ENCODE measurements around the gene NUPR2.
"Not testable (repeated sequence)": the region's sequence is repeated elsewhere in the genome, so short reads cannot be mapped to it uniquely, and the experiment has no call there.

NUPR2 gene

GRCh38 chr7:56115852-56116538, at the start of gene NUPR2:
TSS of gene NUPR2 (minus strand) at chr7:56116417. CDS start at chr7:56116314, 103 bp downstream.
- no peak for DNase-seq (ENCODE audit: low read depth)
- no peak for TF ChIP-seq CTCF (IDR thresholded peaks at IDR 0.05; ENCODE audit: control insufficient read depth, insufficient read depth, low read depth, low read length, missing control alignments)
- H3K4me3 ChIP-seq (ENCODE audit: control insufficient read depth, low read depth, low read length): no peak within 1 kb of the TSS

- H3K4me3 ChIP-seq (ENCODE audit: control insufficient read depth, low read depth, low read length): no peak overlapping the region
- TF ChIP-seq CTCF (IDR thresholded peaks at IDR 0.05; ENCODE audit: control insufficient read depth, insufficient read depth, low read depth, low read length, missing control alignments): no peak
- no peak for DNase-seq (ENCODE audit: low read depth)
These were observed 41.1 kb upstream of the NUPR2 start for GRCh38 chr7:56157238-56157790.

- H3K4me3 ChIP-seq (ENCODE audit: control insufficient read depth, low read depth, low read length); DNase-seq (ENCODE audit: low read depth): not testable (repeated sequence)
These were observed 14.8 kb upstream of the NUPR2 start for GRCh38 chr7:56131062-56131461.

- no peak for TF ChIP-seq CTCF (IDR thresholded peaks at IDR 0.05; ENCODE audit: control insufficient read depth, insufficient read depth, low read depth, low read length, missing control alignments)
- no peak overlapping the region for H3K4me3 ChIP-seq (ENCODE audit: control insufficient read depth, low read depth, low read length)
- no peak for DNase-seq (ENCODE audit: low read depth)
These were observed 11.2 kb upstream of the NUPR2 start for GRCh38 chr7:56127241-56127975.

GRCh38 chr7:56125831-56126230, 9.6 kb upstream of the NUPR2 start:
- H3K4me3 ChIP-seq (ENCODE audit: control insufficient read depth, low read depth, low read length): no peak overlapping the region
- no peak for TF ChIP-seq CTCF (IDR thresholded peaks at IDR 0.05; ENCODE audit: control insufficient read depth, insufficient read depth, low read depth, low read length, missing control alignments)

GRCh38 chr7:56124981-56125380, 8.8 kb upstream of the NUPR2 start:
- H3K4me3 ChIP-seq (ENCODE audit: control insufficient read depth, low read depth, low read length): no peak overlapping the region
- DNase-seq (ENCODE audit: low read depth): no peak
- TF ChIP-seq CTCF (IDR thresholded peaks at IDR 0.05; ENCODE audit: control insufficient read depth, insufficient read depth, low read depth, low read length, missing control alignments): no peak

More at GRCh38 chr7:56125831-56126230, 9.6 kb upstream of the NUPR2 start:
- no peak for DNase-seq (ENCODE audit: low read depth)

- no peak overlapping the region for H3K4me3 ChIP-seq (ENCODE audit: control insufficient read depth, low read depth, low read length)
- no peak for TF ChIP-seq CTCF (IDR thresholded peaks at IDR 0.05; ENCODE audit: control insufficient read depth, insufficient read depth, low read depth, low read length, missing control alignments)
- DNase-seq (ENCODE audit: low read depth): no peak
These were observed 5.2 kb upstream of the NUPR2 start for GRCh38 chr7:56121440-56121839.

- not testable (repeated sequence) for H3K4me3 ChIP-seq (ENCODE audit: control insufficient read depth, low read depth, low read length); DNase-seq (ENCODE audit: low read depth)
These were observed 4.0 kb downstream of the NUPR2 start for GRCh38 chr7:56112244-56112643.

Measured in AG09309 (cell line).